Smooth muscle cell (in vitro differentiated cells): ENCODE measurements around the gene TRAM2. TPM values are rescaled to one million over a fixed set of nuclear protein-coding genes. Genes with fewer than 3 reads are reported as not detected.

Experiments
- DNase-seq: peaks from one replicate; lab custom pipeline; 2025; ENCODE audit not compliant: unreplicated experiment; lab: John Stamatoyannopoulos, UW
- H2AFZ ChIP-seq: fragments of 200-600 bp; sonication (generic); 2 replicates; pipeline ENCODE4 v1.6.0; 2016; ENCODE audit warnings: antibody characterized with exemption, low read depth, mild to moderate bottlenecking
- H3F3A ChIP-seq: fragments of 200-600 bp; sonication (generic); 2 replicates; pipeline ENCODE4 v1.6.0; 2017; ENCODE audit warnings: antibody characterized with exemption, low read depth
- H3K27ac ChIP-seq: fragments of 200-600 bp; sonication (generic); 2 replicates; pipeline ENCODE4 v1.5.1; 2016; ENCODE audit warnings: low read depth, mild to moderate bottlenecking
- H3K27me3 ChIP-seq: fragments of 200-600 bp; sonication (generic); 2 replicates; pipeline ENCODE4 v1.6.1; 2016; ENCODE audit warnings: low read depth, mild to moderate bottlenecking
- H3K36me3 ChIP-seq: fragments of 200-600 bp; sonication (generic); 2 replicates; pipeline ENCODE4 v1.5.1; 2016; ENCODE audit warnings: low read depth
- H3K4me1 ChIP-seq: fragments of 200-600 bp; sonication (generic); 2 replicates; pipeline ENCODE4 v1.5.1; 2016; ENCODE audit warnings: low read depth
- H3K4me2 ChIP-seq: fragments of 200-600 bp; sonication (generic); 2 replicates; pipeline ENCODE4 v1.6.0; 2016; ENCODE audit warnings: mild to moderate bottlenecking
- H3K4me3 ChIP-seq: fragments of 200-600 bp; sonication (generic); 2 replicates; pipeline ENCODE4 v1.5.1; 2016; ENCODE audit warnings: mild to moderate bottlenecking
- H3K79me2 ChIP-seq: fragments of 200-600 bp; sonication (generic); 2 replicates; pipeline ENCODE4 v1.6.0; 2016; ENCODE audit warnings: low read depth, mild to moderate bottlenecking
- H3K9ac ChIP-seq: fragments of 200-600 bp; sonication (generic); 2 replicates; pipeline ENCODE4 v1.6.0; 2016; ENCODE audit warnings: low read depth
- H3K9me3 ChIP-seq: fragments of 200-600 bp; sonication (generic); replicated peaks from 2 replicates; pipeline ENCODE4 v1.5.1; 2016; ENCODE audit warnings: low read depth
- H4K20me1 ChIP-seq: fragments of 200-600 bp; sonication (generic); 2 replicates; pipeline ENCODE4 v1.6.0; 2016; ENCODE audit warnings: low read depth
- CTCF ChIP-seq: fragments of 200-600 bp; sonication (generic); IDR thresholded peaks from 2 replicates; pipeline ENCODE4 v1.5.1; 2017; ENCODE audit warnings: borderline replicate concordance, mild to moderate bottlenecking, antibody characterized with exemption; ENCODE audit not compliant: insufficient read depth, poor library complexity, severe bottlenecking
- WGBS: methylation state at CpG from one replicate; pipeline ENCODE4 v1.1.7; 2016; ENCODE audit warnings: low lambda C conversion rate; 5-methylcytosine and 5-hydroxymethylcytosine counted together
- polyA plus RNA-seq: library from polyadenylated mRNA; unstranded; fragments of >200 nt; fragmentation: Nextera tagmentation; extraction: Ambion mirVana; gene quantifications from 2 replicates; pipeline ENCODE4 v1.2.1, GENCODE V29; 2016
- total RNA-seq: library from RNA; depleted of rRNA; stranded (reverse); fragments of >200 nt; gene quantifications from 2 replicates; pipeline ENCODE4 v1.2.3, GENCODE V29; 2014

Gene TRAM2
- total and polyA plus RNA-seq, 2 experiments from 2014 or later: 18.2 to 35.6 TPM

- Histone ChIP-seq H3K27ac (peak overlapping the region; percentile 97), H3F3A (peaks cover 41% of the 10 kb centered on the region), H2AFZ (no peak overlapping the region), H3K4me1 (peaks cover 28% of the 10 kb centered on the region), H3K9me3 (no peaks in the 10 kb centered on the region), H3K27me3 (no peaks in the 10 kb centered on the region), H3K9ac (no peak overlapping the region), H3K4me3 (no peak overlapping the region), H3K36me3 (no peaks in the 10 kb centered on the region), H3K79me2 (peaks cover 23% of the 10 kb centered on the region), H3K4me2 (peak overlapping the region; percentile 69), H4K20me1 (no peaks in the 10 kb centered on the region)
- TF ChIP-seq CTCF: no peak
- 98% methylated on average over 3 of the region's 3 CpGs for WGBS
- no peak for DNase-seq
Observed at GRCh38 chr6:52516943-52517342, 59.9 kb downstream of the TRAM2 start.

- no peak overlapping the region for H3K9ac ChIP-seq
- H3K27ac ChIP-seq: peak overlapping the region; percentile 99
- DNase-seq: no peak
- peaks cover 47% of the 10 kb centered on the region for H3F3A ChIP-seq
- H3K27me3 ChIP-seq: no peaks in the 10 kb centered on the region
- no peak for TF ChIP-seq CTCF
- H3K4me2 ChIP-seq: no peak overlapping the region
- no peak overlapping the region for H2AFZ ChIP-seq
- WGBS: 97% methylated on average over 1 of the region's 1 CpG
- H3K4me1 ChIP-seq: peaks cover 35% of the 10 kb centered on the region
- no peaks in the 10 kb centered on the region for H3K36me3 ChIP-seq
- peaks cover 23% of the 10 kb centered on the region for H3K79me2 ChIP-seq
- no peak overlapping the region for H3K4me3 ChIP-seq
- H3K9me3 ChIP-seq: no peaks in the 10 kb centered on the region
- no peaks in the 10 kb centered on the region for H4K20me1 ChIP-seq
Observed at GRCh38 chr6:52516269-52516668, 60.6 kb downstream of the TRAM2 start.

- no peak overlapping the region for H3K4me3 ChIP-seq
- no peaks in the 10 kb centered on the region for H4K20me1 ChIP-seq
- no peaks in the 10 kb centered on the region for H3K36me3 ChIP-seq
- H3K27ac ChIP-seq: peak overlapping the region; percentile 99
- peaks cover 15% of the 10 kb centered on the region for H3K79me2 ChIP-seq
- H2AFZ ChIP-seq: no peak overlapping the region
- H3K4me1 ChIP-seq: peaks cover 37% of the 10 kb centered on the region
- H3K27me3 ChIP-seq: no peaks in the 10 kb centered on the region
- H3F3A ChIP-seq: peaks cover 48% of the 10 kb centered on the region
- DNase-seq: no peak
- H3K9me3 ChIP-seq: no peaks in the 10 kb centered on the region
- H3K4me2 ChIP-seq: peak overlapping the region; percentile 45
- 6% methylated on average over 2 of the region's 2 CpGs for WGBS
- peak overlapping the region; percentile 1 for H3K9ac ChIP-seq
- TF ChIP-seq CTCF: no peak
Observed at GRCh38 chr6:52515219-52515960, 61.5 kb downstream of the TRAM2 start.

GRCh38 chr6:52514514-52514913 is 62.3 kb downstream of the TRAM2 start:
- no peak for TF ChIP-seq CTCF
- no peaks in the 10 kb centered on the region for H3K9me3 ChIP-seq
- H3K4me1 ChIP-seq: peaks cover 37% of the 10 kb centered on the region
- DNase-seq: no peak
- H3K4me3 ChIP-seq: no peak overlapping the region
- peaks cover 46% of the 10 kb centered on the region for H3F3A ChIP-seq
- peak overlapping the region; percentile 45 for H3K4me2 ChIP-seq
- H3K27ac ChIP-seq: peak overlapping the region; percentile 99
- 9% methylated on average over 7 of the region's 7 CpGs for WGBS
- no peaks in the 10 kb centered on the region for H3K27me3 ChIP-seq
- H2AFZ ChIP-seq: no peak overlapping the region
- no peak overlapping the region for H3K9ac ChIP-seq
- no peaks in the 10 kb centered on the region for H3K36me3 ChIP-seq
- peaks cover 7% of the 10 kb centered on the region for H3K79me2 ChIP-seq
- no peaks in the 10 kb centered on the region for H4K20me1 ChIP-seq
